Activated naive CD4-positive, alpha-beta T cell treated with anti-CD3 and anti-CD28 coated beads for 36 hours (primary cell): ENCODE results near the gene PRKRIP1. TPM values are rescaled to one million over a fixed set of nuclear protein-coding genes. Genes with fewer than 3 reads are reported as not detected.

ENCODE experiments used
- CTCF ChIA-PET: fragments of 350-600 bp; sonication (Branson Sonifier 250); formaldehyde crosslinking; loops from one replicate; lab custom pipeline; 2021; ENCODE audit warnings: antibody characterized with exemption; lab: Charles Lee
- DNase-seq: peaks from one replicate; pipeline ENCODE4 v3.0.0-alpha.2; 2020
- H3K27ac Mint-ChIP-seq: one replicate; pipeline ENCODE4 v1.8.0; 2021; ENCODE audit warnings: mild to moderate bottlenecking, mixed read lengths
- H3K27me3 Mint-ChIP-seq: one replicate; pipeline ENCODE4 v1.8.0; 2021; ENCODE audit warnings: low read depth, mixed read lengths
- H3K36me3 Mint-ChIP-seq: one replicate; pipeline ENCODE4 v1.8.0; 2021; ENCODE audit warnings: low read depth, mixed read lengths
- H3K4me1 Mint-ChIP-seq: one replicate; pipeline ENCODE4 v1.8.0; 2021; ENCODE audit warnings: low read depth, mixed read lengths
- H3K4me3 Mint-ChIP-seq: one replicate; pipeline ENCODE4 v1.8.0; 2021; ENCODE audit warnings: mild to moderate bottlenecking, moderate library complexity, mixed read lengths
- H3K9me3 Mint-ChIP-seq: one replicate; pipeline ENCODE4 v1.8.0; 2021; ENCODE audit warnings: mixed read lengths
- intact Hi-C: fragments of 100-400 bp; cut with micrococcal nuclease; formaldehyde crosslinking; loops from one replicate; pipeline ENCODE4 v1.15.1; 2023
- total RNA-seq, 2 experiments: library from RNA; stranded (reverse); gene quantifications; one replicate each; pipeline ENCODE4 v1.2.3, GENCODE V29; 2021

Gene PRKRIP1
- total RNA-seq, 2 experiments from 2014 or later: 17.8 to 18.5 TPM

DNA sequence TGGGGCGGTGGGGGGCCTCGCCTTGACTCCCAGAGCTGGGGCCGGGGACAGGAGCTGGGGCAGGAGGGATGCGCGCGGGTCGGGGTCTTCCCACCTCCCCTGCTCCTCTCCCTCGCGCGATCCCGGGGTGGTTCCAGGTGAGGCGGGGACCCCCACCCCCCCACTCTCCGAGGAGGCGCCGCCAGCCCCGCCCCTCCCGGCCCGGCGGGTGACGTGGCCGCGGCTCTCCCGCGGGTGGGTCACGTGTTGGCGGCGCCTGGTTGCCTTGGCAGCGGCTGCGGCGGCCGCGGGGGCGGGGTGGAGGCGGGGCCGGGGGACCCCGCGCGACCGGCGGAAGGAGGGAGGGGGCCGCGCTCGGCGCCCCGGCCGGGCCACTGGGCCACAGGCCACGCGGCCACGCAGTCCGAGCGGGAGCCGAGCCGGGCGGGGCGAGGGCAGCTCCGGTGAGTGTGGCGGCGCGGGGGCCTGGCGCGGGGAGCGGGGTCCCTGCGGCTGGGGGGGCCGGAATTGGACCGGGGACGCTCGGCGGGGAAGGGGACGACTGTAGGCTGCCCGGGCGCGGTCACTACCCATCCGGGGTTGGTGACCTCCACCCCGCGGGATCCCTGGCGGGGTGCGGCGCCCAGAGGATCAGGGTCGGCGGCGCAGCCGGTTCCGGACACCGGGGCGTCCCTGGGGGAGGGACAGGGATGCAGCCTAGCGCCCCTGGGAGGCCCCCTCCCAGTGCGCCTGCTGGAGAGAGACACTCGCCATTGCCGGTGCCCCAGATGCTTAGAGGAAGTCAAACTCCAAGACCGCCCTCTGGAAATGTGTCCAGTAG, 37.3 kb downstream of the PRKRIP1 start, which contains the start of gene ORAI2:
ORAI2 (plus strand) TSS at position 357 of the 820 bp plus-strand sequence. CDS start 5,382 bp downstream, outside the sequence.
- Mint-ChIP-seq H3K36me3 (peaks cover 3% of the 10 kb centered on the region), H3K27ac (peak within 1 kb of the TSS; percentile 98), H3K9me3 (no peaks in the 10 kb centered on the region), H3K27me3 (no peaks in the 10 kb centered on the region), H3K4me1 (peaks cover 49% of the 10 kb centered on the region), H3K4me3 (peak within 1 kb of the TSS; percentile 79)
- DNase-seq: peak; percentile 81
- CTCF ChIA-PET: interaction anchor here (1.0 to 2.9 kb wide), 5 partner anchors 18 to 34 kb away, joined by 3 to 12 read pairs (median 7); no protein-coding TSS in a partner anchor
- intact Hi-C loops: loop anchor here (5.0 to 10.0 kb wide), 2 partner anchors 71 to 911 kb away; partner anchors contain the start of genes DNAJC2 and PSMC2

DNA sequence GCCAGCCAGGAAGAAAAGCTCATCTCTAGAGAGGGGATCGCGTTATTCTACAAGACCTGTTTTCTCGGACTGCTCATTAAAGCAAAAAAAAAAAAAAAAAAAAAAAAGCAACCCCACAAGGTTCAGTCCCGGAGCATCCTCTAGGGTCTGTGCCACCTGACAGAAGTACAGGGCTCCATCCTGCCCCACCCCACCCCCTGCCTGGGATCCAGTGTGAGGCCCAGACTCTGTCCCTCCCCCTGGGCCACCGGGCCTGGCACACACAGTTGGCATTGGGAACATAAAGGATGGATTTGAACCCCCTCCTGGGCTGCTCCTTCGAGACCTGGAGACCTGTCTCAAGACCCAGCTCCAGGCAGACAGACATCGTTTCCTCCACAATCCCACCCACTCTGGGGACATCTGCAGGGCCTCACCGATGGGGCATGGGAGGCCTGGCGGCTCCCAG, 37.9 kb downstream of the PRKRIP1 start:
- intact Hi-C loops: loop anchor here (5.0 to 10.0 kb wide), 2 partner anchors 72 to 911 kb away; partner anchors contain the start of genes DNAJC2 and PSMC2

DNA sequence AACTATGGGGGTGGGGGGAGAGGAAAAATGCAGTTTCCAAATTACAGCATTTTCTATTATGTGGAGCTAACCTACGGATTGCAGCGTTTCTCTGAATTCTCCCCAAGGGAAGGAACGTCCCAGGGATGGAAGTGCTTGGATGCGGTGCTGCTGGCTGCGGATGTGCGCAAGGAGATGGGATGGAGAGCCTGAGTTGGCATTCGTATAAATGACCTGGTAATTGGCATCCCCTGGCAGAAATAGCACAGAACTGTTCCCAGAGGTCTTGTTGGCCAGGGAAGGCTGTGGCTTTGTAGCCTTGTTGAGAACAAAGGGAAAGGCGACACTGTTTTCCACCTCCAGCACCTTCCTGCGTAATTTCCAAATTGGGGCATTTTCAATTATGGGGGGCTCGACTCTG, 40.0 kb downstream of the PRKRIP1 start:
- H3K9me3 Mint-ChIP-seq: no peaks in the 10 kb centered on the region
- no peak overlapping the region for H3K27ac Mint-ChIP-seq
- CTCF ChIA-PET: interaction anchor here (1.4 to 2.3 kb wide), 2 partner anchors 24 to 31 kb away, joined by 5 to 9 read pairs; no protein-coding TSS in a partner anchor
- no peak overlapping the region for H3K4me3 Mint-ChIP-seq
- no peak for DNase-seq
- H3K4me1 Mint-ChIP-seq: peaks cover 27% of the 10 kb centered on the region
- peaks cover 3% of the 10 kb centered on the region for H3K36me3 Mint-ChIP-seq
- no peaks in the 10 kb centered on the region for H3K27me3 Mint-ChIP-seq
- intact Hi-C loops: loop anchor here (10.0 kb wide), 1 partner anchor 909 kb away; the partner anchor contains the start of genes DNAJC2 and PSMC2

More for the DNA sequence above, 37.9 kb downstream of the PRKRIP1 start:
- H3K27me3 Mint-ChIP-seq: no peaks in the 10 kb centered on the region
- peaks cover 3% of the 10 kb centered on the region for H3K36me3 Mint-ChIP-seq
- H3K4me1 Mint-ChIP-seq: peaks cover 46% of the 10 kb centered on the region
- CTCF ChIA-PET: interaction anchor here (1.0 to 2.9 kb wide), 5 partner anchors 19 to 33 kb away, joined by 3 to 12 read pairs (median 7); no protein-coding TSS in a partner anchor
- peak; percentile 44 for DNase-seq
- peak overlapping the region; percentile 79 for H3K4me3 Mint-ChIP-seq
- H3K9me3 Mint-ChIP-seq: no peaks in the 10 kb centered on the region
- H3K27ac Mint-ChIP-seq: peak overlapping the region; percentile 28

DNA sequence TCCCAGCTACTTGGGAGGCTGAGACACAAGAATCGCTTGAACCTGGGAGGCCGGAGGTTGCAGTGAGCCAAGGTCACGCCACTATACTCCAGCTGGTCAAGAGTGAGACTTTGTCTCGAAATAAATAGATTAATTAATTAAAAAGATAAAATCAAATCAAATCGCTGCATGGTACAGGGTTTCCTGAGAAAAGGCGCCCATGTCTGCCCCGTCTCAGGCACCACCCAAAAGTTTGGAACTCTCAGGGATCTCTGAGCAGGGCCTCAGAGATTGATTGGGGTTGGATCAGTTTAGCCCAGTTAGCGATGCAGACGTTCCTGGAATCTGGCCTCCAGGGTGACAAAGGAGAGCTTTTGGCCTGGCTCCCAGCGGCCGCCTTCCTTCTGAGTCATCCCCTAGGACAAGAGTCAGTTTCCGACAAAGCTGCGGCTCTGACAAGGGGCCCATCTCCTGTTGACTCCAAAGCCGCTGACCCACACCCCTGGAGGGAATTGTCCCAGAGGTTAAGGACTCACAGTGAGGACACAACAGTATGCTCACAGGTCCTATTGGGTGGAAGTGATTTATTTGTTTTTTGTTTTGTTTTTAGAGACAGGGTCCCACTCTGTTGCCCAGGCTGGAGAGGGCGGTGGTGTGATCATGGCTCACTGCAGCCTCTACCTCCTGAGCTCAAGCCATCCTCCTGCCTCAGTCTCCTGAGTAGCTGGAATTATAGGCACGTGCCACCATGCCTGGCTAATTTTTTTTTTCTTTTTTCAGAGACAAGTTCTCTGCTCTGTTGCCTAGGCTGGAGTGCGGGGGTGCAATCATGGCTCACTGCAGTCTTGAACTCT, 44.0 kb downstream of the PRKRIP1 start:
- Mint-ChIP-seq H3K4me1 (peaks cover 2% of the 10 kb centered on the region), H3K27ac (no peak overlapping the region), H3K27me3 (no peaks in the 10 kb centered on the region), H3K36me3 (peaks cover 8% of the 10 kb centered on the region), H3K4me3 (no peak overlapping the region), H3K9me3 (no peaks in the 10 kb centered on the region)
- CTCF ChIA-PET: interaction anchor here (2.5 kb wide), 1 partner anchor 30 kb away, joined by 6 read pairs; no protein-coding TSS in a partner anchor
- no peak for DNase-seq
- intact Hi-C loops: loop anchor here (10.0 kb wide), 1 partner anchor 905 kb away; the partner anchor contains the start of genes DNAJC2 and PSMC2

DNA sequence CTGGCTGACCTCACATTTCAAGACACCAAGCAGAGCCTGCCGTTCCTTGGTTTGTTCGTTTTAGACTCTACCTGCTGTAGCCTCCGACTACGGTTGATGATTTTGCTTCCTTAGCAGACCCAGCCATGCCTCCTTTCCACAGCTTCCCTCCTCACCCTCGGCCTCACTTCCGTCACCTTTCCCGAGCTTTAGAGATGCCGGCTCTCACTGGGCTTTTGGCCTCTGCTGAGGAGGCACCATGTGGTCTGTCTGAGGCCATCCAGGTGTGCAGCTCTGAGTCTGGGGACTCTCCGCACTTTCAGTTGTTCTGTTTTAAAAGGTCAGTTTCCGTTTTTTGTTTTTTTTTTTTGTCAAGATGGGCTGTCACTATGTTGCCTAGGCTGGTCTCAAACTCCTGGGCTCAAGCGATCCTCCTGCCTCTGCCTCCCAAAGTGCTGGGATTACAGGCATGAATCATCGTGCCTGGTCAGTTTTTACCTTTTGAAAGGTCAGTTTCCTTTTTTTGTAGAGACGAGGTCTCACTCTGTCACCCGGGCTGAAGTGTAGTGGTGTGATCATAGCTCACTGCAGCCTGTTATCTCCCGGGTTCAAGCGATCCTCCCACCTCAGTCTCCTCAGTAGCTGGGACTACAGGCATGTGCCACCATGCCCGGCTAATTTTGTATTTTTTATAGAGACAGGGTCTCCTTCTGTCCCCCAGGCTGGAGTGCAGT, 49.0 kb downstream of the PRKRIP1 start:
- DNase-seq: no peak
- Mint-ChIP-seq H3K9me3 (no peaks in the 10 kb centered on the region), H3K4me1 (peaks cover 2% of the 10 kb centered on the region), H3K27ac (no peak overlapping the region), H3K4me3 (no peak overlapping the region), H3K27me3 (no peaks in the 10 kb centered on the region), H3K36me3 (peaks cover 7% of the 10 kb centered on the region)
- CTCF ChIA-PET: interaction anchor here (1.0 kb wide), 1 partner anchor 18 kb away, joined by 5 read pairs; no protein-coding TSS in a partner anchor
- intact Hi-C loops: no loop called here

DNA sequence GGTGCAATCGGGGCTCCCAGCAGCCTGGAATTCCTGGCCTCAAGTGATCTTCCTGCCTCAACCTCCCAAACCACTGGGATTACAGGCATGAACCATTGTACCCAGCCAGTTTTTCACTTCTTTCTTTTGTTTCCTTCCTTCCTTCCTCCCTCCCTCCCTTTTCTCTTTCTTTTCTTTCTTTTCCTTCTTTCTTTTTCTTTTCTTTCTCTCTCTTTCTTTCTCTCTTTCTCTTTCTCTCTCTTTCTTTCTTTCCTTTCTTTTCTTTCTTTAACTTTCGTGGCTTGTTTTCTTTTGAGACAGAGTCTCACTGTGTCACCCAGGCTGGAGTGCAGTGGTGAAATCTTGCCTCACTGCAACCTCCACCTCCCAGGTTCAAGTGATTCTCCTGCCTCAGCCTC, 49.5 kb downstream of the PRKRIP1 start:
- peaks cover 7% of the 10 kb centered on the region for H3K36me3 Mint-ChIP-seq
- CTCF ChIA-PET: no interaction called here
- no peak overlapping the region for H3K27ac Mint-ChIP-seq

DNA sequence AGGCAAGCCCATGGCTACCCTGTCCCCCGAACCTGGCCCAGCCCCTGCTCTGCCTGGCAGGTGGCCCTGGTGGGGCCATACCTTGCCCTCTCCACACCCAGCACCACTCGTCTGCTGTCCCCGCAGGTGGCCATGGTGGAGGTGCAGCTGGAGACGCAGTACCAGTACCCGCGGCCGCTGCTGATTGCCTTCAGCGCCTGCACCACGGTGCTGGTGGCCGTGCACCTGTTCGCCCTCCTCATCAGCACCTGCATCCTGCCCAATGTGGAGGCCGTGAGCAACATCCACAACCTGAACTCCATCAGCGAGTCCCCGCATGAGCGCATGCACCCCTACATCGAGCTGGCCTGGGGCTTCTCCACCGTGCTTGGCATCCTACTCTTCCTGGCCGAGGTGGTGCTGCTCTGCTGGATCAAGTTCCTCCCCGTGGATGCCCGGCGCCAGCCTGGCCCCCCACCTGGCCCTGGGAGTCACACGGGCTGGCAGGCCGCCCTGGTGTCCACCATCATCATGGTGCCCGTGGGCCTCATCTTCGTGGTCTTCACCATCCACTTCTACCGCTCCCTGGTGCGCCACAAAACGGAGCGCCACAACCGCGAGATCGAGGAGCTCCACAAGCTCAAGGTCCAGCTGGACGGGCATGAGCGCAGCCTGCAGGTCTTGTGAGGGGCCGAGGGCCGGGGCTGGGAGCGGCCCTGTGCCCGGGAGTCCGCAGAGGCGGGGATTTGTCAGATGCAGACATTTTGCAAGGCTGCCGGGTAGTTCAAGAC, 50.4 kb downstream of the PRKRIP1 start:
- Mint-ChIP-seq H3K4me3 (no peak overlapping the region), H3K27ac (no peak overlapping the region), H3K36me3 (peaks cover 6% of the 10 kb centered on the region), H3K9me3 (no peaks in the 10 kb centered on the region), H3K27me3 (no peaks in the 10 kb centered on the region), H3K4me1 (peaks cover 1% of the 10 kb centered on the region)
- DNase-seq: no peak
- CTCF ChIA-PET: no interaction called here
- intact Hi-C loops: no loop called here

More for the DNA sequence above, 49.5 kb downstream of the PRKRIP1 start:
- peaks cover 2% of the 10 kb centered on the region for H3K4me1 Mint-ChIP-seq
- DNase-seq: no peak
- no peaks in the 10 kb centered on the region for H3K9me3 Mint-ChIP-seq
- H3K4me3 Mint-ChIP-seq: no peak overlapping the region
- intact Hi-C loops: no loop called here
- H3K27me3 Mint-ChIP-seq: no peaks in the 10 kb centered on the region

DNA sequence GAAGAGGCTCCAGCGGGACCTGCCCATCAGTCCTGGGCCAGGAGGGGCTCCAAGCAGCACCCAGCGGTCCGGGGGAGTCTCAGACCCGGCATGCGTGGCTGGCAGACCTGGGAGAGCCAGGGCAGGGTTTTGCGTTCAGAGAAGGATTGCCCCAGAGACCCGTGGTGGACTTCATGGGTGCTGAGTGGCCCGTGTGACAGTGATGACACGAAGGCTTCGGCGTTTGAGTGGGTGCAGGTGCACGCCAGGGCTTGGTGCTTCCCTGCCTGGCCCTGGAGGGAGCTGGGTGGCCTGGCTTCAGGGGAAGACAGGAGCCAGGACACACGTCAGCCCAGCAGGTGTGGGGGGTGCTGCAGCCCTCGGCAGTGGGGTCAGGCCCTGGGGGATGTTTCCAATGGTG, 51.1 kb downstream of the PRKRIP1 start:
- CTCF ChIA-PET: interaction anchor here (1.8 kb wide), 1 partner anchor 35 kb away, joined by 9 read pairs; no protein-coding TSS in a partner anchor

DNA sequence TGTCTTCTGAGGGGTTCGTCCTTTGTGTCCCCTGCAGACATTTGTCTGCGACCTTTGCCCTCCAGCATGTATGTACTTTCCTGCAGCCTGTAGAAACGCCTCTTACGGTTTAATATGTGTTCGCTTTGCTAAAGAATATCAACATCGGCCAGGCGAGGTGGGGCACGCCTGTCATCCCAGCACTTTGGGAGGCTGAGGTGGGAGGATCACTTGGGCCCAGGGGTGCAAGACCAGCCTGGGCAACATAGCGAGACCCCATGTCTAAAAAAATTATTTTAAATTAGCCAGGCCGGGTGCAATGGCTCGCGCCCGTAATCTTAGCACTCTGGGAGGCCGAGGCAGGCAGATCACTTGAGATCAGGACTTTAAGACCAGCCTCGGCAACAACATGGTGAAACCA, 53.0 kb downstream of the PRKRIP1 start:
- Mint-ChIP-seq H3K4me1 (no peaks in the 10 kb centered on the region), H3K27me3 (no peaks in the 10 kb centered on the region), H3K27ac (no peak overlapping the region), H3K4me3 (no peak overlapping the region), H3K9me3 (no peaks in the 10 kb centered on the region), H3K36me3 (peaks cover 5% of the 10 kb centered on the region)
- CTCF ChIA-PET: interaction anchor here (0.8 to 2.6 kb wide), 5 partner anchors 14 to 52 kb away, joined by 3 to 16 read pairs (median 4); no protein-coding TSS in a partner anchor
- no peak for DNase-seq
- intact Hi-C loops: no loop called here

More for the DNA sequence above, 51.1 kb downstream of the PRKRIP1 start:
- H3K36me3 Mint-ChIP-seq: peaks cover 5% of the 10 kb centered on the region
- no peak overlapping the region for H3K4me3 Mint-ChIP-seq
- no peak overlapping the region for H3K27ac Mint-ChIP-seq
- no peaks in the 10 kb centered on the region for H3K4me1 Mint-ChIP-seq
- H3K9me3 Mint-ChIP-seq: no peaks in the 10 kb centered on the region
- no peak for DNase-seq
- no peaks in the 10 kb centered on the region for H3K27me3 Mint-ChIP-seq
- intact Hi-C loops: no loop called here

DNA sequence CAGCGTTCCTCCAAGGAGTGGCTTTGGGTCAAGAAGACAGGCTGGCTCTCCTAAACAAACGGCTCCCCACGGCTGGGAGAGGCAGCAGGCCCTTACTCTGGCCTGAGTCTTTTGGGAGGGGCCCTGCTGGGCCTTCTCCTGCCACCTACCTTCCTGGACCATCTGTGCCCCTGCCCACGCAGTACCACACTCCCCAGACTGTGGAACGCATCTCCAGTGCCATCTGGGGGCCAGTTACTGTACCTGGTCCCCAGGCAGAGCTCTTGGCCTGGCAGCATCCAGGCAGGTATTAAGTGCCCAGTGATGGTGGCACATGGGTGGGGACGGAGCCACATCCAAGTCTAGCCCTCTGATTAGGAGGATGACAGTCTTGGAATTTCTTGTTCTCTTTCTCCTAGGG, 54.1 kb downstream of the PRKRIP1 start:
- Mint-ChIP-seq H3K27ac (no peak overlapping the region), H3K27me3 (no peaks in the 10 kb centered on the region), H3K36me3 (peaks cover 2% of the 10 kb centered on the region), H3K9me3 (no peaks in the 10 kb centered on the region), H3K4me1 (no peaks in the 10 kb centered on the region), H3K4me3 (no peak overlapping the region)
- intact Hi-C loops: loop anchor here (1.0 kb wide), 3 partner anchors 38 to 171 kb away; no protein-coding TSS in a partner anchor
- CTCF ChIA-PET: interaction anchor here (0.6 to 2.6 kb wide), 7 partner anchors 24 to 59 kb away, joined by 3 to 16 read pairs (median 4); no protein-coding TSS in a partner anchor
- DNase-seq: peak; percentile 63
